ENCODE measurements around the gene LRRTM4.
"Not testable (repeated sequence)": the region's sequence is repeated elsewhere in the genome, so short reads cannot be mapped to it uniquely, and the experiment has no call there.

LRRTM4 gene

GRCh38 chr2:77149565-77149964 lies 372.6 kb downstream of the LRRTM4 start:
- H3K4me3 ChIP-seq (ENCODE audit: control insufficient read depth, low read depth, low read length) = no peak overlapping the region
- TF ChIP-seq CTCF (IDR thresholded peaks at IDR 0.05; ENCODE audit: control insufficient read depth, insufficient read depth, low read depth, low read length, missing control alignments) = no peak
- DNase-seq (ENCODE audit: low read depth) = no peak

GRCh38 chr2:77147153-77147552 lies 375.0 kb downstream of the LRRTM4 start:
- TF ChIP-seq CTCF (IDR thresholded peaks at IDR 0.05; ENCODE audit: control insufficient read depth, insufficient read depth, low read depth, low read length, missing control alignments) = no peak
- no peak for DNase-seq (ENCODE audit: low read depth)
- H3K4me3 ChIP-seq (ENCODE audit: control insufficient read depth, low read depth, low read length) = no peak overlapping the region

- DNase-seq (ENCODE audit: low read depth) = no peak
- no peak for TF ChIP-seq CTCF (IDR thresholded peaks at IDR 0.05; ENCODE audit: control insufficient read depth, insufficient read depth, low read depth, low read length, missing control alignments)
- H3K4me3 ChIP-seq (ENCODE audit: control insufficient read depth, low read depth, low read length) = no peak overlapping the region
These were observed 377.4 kb downstream of the LRRTM4 start for GRCh38 chr2:77144772-77145171.

GRCh38 chr2:77142141-77142540 lies 380.0 kb downstream of the LRRTM4 start:
- H3K4me3 ChIP-seq (ENCODE audit: control insufficient read depth, low read depth, low read length) = no peak overlapping the region
- no peak for TF ChIP-seq CTCF (IDR thresholded peaks at IDR 0.05; ENCODE audit: control insufficient read depth, insufficient read depth, low read depth, low read length, missing control alignments)
- DNase-seq (ENCODE audit: low read depth) = no peak

GRCh38 chr2:77128479-77128878 lies 393.7 kb downstream of the LRRTM4 start:
- DNase-seq (ENCODE audit: low read depth); H3K4me3 ChIP-seq (ENCODE audit: control insufficient read depth, low read depth, low read length): not testable (repeated sequence)

- no peak for TF ChIP-seq CTCF (IDR thresholded peaks at IDR 0.05; ENCODE audit: control insufficient read depth, insufficient read depth, low read depth, low read length, missing control alignments)
- DNase-seq (ENCODE audit: low read depth) = no peak
- H3K4me3 ChIP-seq (ENCODE audit: control insufficient read depth, low read depth, low read length) = no peak overlapping the region
These were observed 394.8 kb downstream of the LRRTM4 start for GRCh38 chr2:77127345-77127744.

GRCh38 chr2:77121518-77121917 lies 400.7 kb downstream of the LRRTM4 start:
- H3K4me3 ChIP-seq (ENCODE audit: control insufficient read depth, low read depth, low read length) = no peak overlapping the region
- no peak for DNase-seq (ENCODE audit: low read depth)
- TF ChIP-seq CTCF (IDR thresholded peaks at IDR 0.05; ENCODE audit: control insufficient read depth, insufficient read depth, low read depth, low read length, missing control alignments) = no peak

All from AG09309 (cell line).